ENCODE measurements around the gene TMEM270.
"Not testable (repeated sequence)": the region's sequence is repeated elsewhere in the genome, so short reads cannot be mapped to it uniquely, and the experiment has no call there.

Gene TMEM270, protein sequence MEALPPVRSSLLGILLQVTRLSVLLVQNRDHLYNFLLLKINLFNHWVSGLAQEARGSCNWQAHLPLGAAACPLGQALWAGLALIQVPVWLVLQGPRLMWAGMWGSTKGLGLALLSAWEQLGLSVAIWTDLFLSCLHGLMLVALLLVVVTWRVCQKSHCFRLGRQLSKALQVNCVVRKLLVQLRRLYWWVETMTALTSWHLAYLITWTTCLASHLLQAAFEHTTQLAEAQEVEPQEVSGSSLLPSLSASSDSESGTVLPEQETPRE

GRCh38 chr7:73860859-73861258, at the start of gene TMEM270:
TMEM270 (plus strand) TSS chr7:73861159; CDS start chr7:73861195, 36 bp downstream.
- FAIRE-seq (no peak), DNase-seq (ENCODE audit: low spot score) (no peak)

- FAIRE-seq: peak; percentile 35
- peak; percentile 78 for DNase-seq (ENCODE audit: low spot score)
These were observed 49.2 kb upstream of the TMEM270 start for GRCh38 chr7:73811760-73812168.

GRCh38 chr7:73812996-73813395, 48.0 kb upstream of the TMEM270 start:
- DNase-seq (ENCODE audit: low spot score) (no peak), FAIRE-seq (no peak)

DNA sequence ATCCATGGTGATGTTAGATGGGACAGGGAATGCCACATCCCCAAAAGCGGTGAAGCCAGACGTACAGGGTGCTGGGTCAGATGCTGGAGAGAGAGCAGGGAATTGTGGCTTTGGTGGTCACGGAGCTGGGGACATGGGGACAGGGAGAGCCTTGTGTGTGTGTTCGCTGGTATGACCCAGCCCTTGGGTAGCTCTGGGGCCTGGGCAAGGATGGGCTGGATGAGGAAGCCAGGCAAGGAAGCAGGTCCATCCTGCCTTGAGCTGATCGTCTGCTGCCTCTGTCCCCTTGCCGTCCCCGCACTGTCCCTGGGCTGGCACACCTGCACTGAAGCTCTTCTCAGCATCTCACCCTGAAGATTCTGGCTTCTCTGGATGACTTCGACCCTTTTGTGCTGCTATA, 45.5 kb upstream of the TMEM270 start:
- DNase-seq (ENCODE audit: low spot score): no peak
- no peak for FAIRE-seq

- FAIRE-seq: no peak
- DNase-seq (ENCODE audit: low spot score): no peak
These were observed 43.8 kb upstream of the TMEM270 start for GRCh38 chr7:73817121-73817520.

DNA sequence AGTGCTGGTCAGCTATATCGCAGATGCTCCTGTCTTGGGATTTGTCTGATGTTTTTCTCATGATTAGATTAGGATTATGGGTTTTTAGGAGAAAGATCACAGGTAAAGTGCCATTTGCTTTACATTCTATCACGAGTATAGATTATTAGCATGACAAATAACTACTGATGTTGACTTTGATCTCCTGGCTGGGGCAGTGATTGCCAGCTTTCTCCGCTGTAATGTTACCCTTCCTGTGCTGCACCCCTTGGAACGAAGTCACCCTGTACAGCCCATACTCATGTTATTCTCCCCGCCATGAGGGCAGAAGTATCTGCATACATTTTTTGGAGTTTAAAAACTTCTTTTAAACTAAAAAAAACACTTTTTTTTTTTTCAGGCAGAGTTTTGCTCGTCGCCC, 40.9 kb upstream of the TMEM270 start:
- DNase-seq (ENCODE audit: low spot score) (no peak), FAIRE-seq (no peak)

DNA sequence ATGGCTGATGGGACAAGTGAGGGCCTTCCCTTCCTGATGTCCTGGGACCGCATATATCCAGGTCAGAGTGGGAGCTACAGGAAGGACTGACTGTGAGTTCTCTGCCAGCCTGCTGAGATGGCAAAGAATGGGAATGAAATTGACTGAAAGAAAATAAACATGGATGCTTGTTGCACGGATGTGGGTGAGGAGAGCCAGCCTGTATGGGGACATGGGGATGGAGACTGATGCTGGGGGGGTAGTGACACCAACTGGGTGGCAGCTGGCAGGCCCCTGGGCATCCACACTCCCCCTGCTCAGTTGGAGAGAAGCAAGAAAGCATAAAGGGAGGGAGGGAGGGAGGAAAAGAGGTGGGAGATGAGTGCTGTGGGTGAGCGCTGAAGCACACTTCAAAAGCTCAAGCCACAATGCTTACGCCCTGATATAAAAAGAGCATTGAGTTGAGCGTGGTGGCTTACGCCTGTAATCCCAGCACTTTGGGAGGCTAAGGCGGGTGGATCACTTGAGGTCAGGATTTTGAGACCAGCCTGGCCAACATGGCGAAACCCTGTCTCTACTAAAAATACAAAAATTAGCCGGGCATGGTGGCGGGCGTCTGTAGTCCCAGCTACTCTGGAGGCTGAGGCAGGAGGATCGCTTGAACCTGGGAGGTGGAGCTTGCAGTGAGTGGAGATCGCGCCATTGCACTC, 39.2 kb upstream of the TMEM270 start:
- FAIRE-seq; DNase-seq (ENCODE audit: low spot score): not testable (repeated sequence)

- DNase-seq (ENCODE audit: low spot score): peak; percentile 91
- peak; percentile 50 for FAIRE-seq
These were observed 38.4 kb upstream of the TMEM270 start for GRCh38 chr7:73822319-73823173.

- no peak for FAIRE-seq
These were observed 37.7 kb upstream of the TMEM270 start for GRCh38 chr7:73823257-73823656.

GRCh38 chr7:73823873-73824592, 36.9 kb upstream of the TMEM270 start:
- FAIRE-seq (no peak), DNase-seq (ENCODE audit: low spot score) (no peak)

More at GRCh38 chr7:73823257-73823656, 37.7 kb upstream of the TMEM270 start:
- DNase-seq (ENCODE audit: low spot score): no peak

DNA sequence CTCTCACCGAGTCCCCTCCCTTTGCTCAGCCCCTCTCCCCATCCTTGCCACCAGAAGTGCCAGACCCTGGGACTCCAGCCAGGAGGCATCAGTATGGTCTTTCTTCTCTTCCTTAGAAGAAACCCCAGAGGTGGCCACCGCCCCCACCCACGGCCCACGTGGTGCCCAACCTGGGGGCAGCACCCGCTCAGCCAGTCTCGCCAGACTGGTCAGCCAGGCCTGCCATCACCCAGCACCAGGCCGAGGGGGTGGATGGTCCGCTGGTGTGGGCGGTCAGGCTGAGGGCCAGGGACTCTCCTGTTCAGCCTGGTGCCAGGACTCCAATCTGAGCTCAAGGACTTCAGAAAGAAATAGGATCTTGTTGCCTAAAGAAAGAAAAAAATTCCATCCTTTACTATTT, 36.0 kb upstream of the TMEM270 start:
- FAIRE-seq: no peak

GRCh38 chr7:73827567-73828106, 33.3 kb upstream of the TMEM270 start:
- DNase-seq (ENCODE audit: low spot score): peak; percentile 79
- no peak for FAIRE-seq

More for the DNA sequence above, 36.0 kb upstream of the TMEM270 start:
- no peak for DNase-seq (ENCODE audit: low spot score)

DNA sequence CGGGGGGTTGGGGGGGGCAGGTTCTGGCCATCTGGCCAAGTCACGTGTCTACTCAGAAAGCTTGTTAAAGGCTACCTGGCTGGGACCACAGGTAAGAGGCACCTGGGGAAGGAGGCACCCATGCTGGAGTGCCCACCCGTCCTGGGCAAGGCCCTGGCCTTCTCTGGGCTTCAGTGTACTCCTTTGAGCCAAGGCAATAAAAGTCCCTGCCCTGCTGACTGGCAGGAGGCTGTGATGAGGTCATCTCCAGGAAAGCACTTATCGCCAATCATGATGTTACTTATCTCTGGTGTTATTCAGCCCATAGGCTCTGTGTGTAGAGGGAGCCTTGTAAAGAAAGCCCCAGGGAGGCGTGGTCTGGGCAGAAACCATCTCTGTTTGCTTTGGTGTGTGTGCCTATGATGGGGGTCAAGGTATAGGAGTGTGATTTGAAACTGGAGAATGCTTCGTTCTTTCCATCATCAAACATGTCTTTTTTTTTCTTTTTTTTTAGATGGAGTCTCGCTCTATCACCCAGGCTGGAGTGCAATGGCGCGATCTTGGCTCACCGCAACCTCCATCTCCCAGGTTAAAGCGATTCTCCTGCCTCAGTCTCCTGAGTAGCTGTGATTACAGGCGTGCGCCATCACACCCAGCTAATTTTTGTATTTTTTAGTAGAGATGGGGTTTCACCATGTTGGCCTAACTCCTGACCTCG, 32.7 kb upstream of the TMEM270 start:
- FAIRE-seq: peak; percentile 50
- peak; percentile 80 for DNase-seq (ENCODE audit: low spot score)

GRCh38 chr7:73828972-73829371, 32.0 kb upstream of the TMEM270 start:
- no peak for FAIRE-seq
- no peak for DNase-seq (ENCODE audit: low spot score)

- FAIRE-seq (no peak), DNase-seq (ENCODE audit: low spot score) (no peak)
These were observed 31.5 kb upstream of the TMEM270 start for GRCh38 chr7:73829505-73829904.

GRCh38 chr7:73829921-73830680, 30.9 kb upstream of the TMEM270 start:
- no peak for DNase-seq (ENCODE audit: low spot score)
- no peak for FAIRE-seq

DNA sequence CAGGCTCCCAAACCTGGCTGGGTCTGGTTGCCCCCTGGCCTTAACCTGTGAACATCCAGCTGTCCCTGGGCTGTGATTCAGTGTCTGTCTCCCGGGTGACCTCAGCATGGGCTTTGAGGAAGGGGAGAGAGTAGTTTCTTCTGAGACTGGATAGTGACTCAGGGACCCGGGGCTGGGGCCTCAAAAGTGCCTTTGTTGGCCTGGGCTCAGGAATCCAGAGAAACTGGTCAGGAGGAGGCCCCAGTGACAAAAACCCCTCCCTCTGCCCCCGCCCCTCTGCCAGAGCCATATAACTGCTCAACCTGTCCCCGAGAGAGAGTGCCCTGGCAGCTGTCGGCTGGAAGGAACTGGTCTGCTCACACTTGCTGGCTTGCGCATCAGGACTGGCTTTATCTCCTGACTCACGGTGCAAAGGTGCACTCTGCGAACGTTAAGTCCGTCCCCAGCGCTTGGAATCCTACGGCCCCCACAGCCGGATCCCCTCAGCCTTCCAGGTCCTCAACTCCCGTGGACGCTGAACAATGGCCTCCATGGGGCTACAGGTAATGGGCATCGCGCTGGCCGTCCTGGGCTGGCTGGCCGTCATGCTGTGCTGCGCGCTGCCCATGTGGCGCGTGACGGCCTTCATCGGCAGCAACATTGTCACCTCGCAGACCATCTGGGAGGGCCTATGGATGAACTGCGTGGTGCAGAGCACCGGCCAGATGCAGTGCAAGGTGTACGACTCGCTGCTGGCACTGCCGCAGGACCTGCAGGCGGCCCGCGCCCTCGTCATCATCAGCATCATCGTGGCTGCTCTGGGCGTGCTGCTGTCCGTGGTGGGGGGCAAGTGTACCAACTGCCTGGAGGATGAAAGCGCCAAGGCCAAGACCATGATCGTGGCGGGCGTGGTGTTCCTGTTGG, 30.0 kb upstream of the TMEM270 start, which contains the start of gene CLDN4:
TSS of gene CLDN4 (plus strand) at position 316 of the 903 bp plus-strand sequence. CDS start at position 522, 206 bp downstream.
- FAIRE-seq (no peak), DNase-seq (ENCODE audit: low spot score) (peak; percentile 61)

DNA sequence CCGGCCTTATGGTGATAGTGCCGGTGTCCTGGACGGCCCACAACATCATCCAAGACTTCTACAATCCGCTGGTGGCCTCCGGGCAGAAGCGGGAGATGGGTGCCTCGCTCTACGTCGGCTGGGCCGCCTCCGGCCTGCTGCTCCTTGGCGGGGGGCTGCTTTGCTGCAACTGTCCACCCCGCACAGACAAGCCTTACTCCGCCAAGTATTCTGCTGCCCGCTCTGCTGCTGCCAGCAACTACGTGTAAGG, 29.4 kb upstream of the TMEM270 start:
- FAIRE-seq: no peak
- no peak for DNase-seq (ENCODE audit: low spot score)
